HG02759 (cell line): ENCODE results near the gene MPV17L.
"Not testable (repeated sequence)": the region's sequence is repeated elsewhere in the genome, so short reads cannot be mapped to it uniquely, and the experiment has no call there.

Experiments used
- ATAC-seq: cut with Tn5 transposase; IDR thresholded peaks from one replicate; pipeline ENCODE4 v1.9.1; 2021; ENCODE audit warnings: mild to moderate bottlenecking, moderate library complexity; ENCODE audit not compliant: unreplicated experiment

MPV17L gene

DNA sequence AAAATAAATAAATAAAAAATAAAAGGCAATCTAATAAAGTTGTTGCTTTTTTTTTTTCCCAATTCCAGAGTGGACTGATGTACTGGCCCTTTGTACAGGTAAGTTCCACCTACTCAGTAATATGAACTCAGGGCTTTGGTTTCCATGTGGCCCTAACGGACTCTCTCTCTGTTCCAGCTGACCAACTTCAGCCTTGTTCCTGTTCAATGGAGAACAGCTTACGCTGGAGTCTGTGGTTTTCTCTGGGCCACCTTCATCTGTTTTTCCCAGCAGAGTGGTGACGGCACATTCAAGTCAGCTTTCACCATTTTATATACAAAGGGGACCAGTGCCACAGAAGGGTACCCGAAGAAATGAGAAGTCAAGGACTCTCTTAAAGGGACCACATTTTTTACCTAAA, 12.2 kb downstream of the MPV17L start:
- ATAC-seq, result not testable (repeated sequence)

DNA sequence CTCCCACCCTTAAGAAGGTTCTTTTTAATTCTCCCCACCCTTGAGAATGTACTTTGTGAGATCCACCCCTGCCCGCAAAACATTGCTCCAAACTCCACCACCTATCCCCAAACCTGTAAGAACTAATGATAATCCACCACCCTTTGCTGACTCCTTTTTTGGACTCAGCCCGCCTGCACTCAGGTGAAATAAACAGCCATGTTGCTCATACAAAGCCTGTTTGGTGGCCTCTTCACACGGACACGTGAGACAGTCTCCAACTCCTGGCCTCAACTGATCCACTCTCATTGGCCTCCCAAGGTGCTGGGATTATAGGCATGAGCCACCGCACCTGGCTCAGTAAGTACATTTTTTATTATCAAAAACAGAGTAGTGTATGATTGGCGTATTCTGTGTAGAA, 13.9 kb downstream of the MPV17L start:
- ATAC-seq, result not testable (repeated sequence)

DNA sequence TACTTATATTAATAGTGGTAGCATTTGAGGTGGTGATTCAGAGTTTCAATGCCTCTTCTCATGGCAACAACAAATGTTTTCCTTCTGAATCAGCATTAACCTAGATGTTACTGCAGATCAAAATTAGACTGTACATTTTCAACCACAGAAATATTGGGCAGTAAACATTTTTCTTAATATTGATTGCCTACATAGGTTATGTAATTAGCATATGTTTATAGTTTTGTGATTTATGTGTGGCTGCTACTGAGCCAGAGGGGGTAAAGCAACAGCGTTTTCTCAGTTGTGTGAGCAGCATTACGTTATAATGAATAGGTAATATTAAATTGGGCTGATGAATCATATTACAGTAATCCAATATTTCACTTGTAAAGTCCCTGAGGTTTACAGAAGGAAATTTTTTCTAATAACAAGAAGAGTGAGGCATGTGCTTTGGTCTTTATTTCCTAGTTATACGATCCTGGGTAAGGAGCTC, 20.0 kb downstream of the MPV17L start:
- ATAC-seq, result no peak

DNA sequence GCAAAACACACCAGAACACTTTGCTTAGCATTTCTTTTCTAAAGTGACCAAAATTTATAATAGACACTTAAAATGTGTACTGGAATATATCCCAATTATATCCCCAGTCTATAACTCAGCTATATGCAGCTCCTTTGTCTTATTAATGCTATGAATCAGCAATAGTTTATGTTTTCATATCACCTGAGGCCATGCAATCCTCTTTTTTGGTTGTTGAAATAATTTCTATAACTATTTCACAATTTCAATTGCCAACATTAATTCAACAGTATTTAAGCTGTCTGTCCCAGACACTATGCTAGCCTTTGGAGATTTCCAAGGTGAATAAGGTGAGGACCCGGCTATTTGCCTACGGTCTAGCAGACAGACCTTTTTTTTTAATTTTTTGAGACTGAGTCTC, 21.6 kb downstream of the MPV17L start:
- ATAC-seq, result no peak

DNA sequence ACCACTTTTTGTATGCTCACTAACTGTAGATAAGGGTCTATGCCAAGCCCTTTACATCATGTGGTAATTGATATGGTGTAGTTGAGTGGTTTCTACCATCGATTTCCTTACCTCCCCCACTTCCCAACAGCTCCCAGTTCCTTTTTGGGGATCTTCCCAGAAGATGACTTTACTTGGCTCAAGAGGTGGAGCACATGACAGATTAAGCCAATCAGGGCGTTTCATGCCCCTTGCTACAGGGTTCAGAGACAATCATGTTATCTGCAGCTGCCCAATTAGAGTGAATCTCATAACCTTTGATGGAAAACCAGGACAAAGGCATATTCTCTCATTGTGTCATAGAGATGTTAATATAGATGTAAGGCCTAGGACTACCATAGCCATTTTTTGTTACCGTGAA, 22.7 kb downstream of the MPV17L start:
- ATAC-seq, result no peak

DNA sequence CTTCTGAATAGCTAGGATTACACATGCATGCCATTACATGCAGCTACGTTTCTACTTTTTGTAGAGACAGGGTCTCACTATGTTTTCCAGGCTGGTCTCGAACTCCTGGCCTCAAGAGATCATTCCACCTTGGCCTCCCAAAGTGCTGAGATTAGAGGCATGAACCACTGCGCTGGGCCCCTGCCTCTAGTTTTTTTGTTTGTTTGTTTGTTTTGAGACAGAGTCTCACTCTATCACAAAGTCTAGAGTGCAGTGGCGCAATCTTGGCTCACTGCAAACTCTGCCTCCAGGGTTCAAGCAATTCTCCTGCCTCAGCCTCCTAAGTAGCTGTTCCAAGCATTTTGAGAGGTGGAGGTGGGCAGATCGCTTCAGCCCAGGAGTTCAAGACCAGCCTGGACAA, 26.1 kb downstream of the MPV17L start:
- not testable (repeated sequence) for ATAC-seq

DNA sequence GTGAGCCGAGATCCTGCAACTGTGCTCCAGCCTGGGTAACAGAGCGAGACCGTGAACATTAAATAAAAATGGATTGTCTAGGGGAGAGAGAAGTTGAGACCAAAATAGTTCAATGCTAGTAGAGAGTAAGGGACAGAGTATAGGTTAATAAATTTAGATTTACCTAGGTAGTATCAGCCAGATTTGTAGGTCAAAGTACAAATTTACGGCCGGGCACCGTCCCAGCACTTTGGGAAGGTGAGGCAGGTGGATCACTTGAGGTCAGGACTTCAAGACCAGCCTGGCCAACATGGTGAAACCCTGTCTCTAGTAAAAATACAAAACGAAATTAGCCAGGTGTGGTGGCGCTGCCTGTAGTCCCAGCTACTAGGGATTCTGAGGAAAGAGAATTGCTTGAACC, 26.7 kb downstream of the MPV17L start:
- ATAC-seq, result no peak

DNA sequence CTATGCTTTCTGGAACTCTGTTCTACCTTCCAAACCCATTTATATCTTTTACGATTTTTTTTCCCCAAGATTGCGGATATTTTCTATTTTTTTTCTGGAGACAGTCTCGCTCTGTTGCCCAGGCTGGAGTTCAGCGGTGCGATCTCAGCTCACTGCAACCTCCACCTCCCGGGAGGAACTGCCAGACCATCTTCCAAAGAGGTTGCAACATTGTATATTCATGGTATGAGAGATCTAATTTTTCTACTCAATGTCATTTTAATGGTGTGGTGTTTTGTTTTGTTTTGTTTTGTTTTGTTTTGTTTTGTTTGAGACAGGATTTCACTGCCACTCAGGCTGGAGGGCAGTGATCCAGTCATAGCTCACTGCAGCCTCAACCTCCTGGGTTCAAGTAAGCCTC, 30.3 kb downstream of the MPV17L start:
- ATAC-seq, result no peak

DNA sequence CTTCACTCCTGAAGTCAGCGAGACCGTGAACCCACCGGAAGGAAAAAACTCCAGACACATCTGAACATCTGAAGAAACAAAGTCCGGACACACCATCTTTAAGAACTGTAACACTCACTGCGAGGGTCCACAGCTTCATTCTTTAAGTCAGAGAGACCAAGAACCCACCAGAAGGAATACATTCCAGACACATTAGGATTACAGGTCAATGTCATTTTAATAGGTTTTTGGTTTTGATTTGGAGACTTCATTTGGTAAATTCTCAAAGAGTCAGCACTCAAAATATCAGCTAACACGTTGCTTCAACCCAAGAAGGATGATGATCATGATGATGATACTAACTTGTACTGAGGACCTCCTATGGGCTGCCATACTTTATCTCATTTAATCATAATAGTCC, 31.2 kb downstream of the MPV17L start:
- no peak for ATAC-seq

DNA sequence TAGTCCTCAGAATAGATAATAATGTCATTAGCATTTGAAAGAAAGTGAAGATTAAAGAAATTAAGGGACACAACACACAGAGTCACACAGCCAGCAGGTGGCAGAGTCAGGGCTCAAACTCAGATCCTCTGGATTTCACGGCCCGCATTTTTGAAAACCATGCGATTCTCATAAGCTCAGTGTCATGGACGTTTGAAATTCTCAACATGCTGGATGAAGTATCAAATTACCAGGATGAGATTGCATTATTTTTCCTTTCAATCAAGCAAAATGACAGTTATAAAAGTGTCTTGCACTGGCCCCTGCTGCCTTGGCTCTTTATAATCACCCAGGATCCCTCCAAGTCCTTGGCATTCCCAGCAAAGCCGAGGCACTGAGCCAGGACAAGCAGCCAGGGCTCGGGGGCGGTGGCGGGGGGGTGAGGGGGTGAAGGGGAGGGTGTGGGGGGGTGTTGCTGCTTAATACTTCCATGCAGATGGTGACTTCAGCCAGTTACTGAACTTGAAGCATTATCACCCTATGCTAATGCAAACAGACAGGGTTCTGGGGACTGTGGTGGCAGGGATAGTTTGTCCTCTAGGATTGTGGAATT, 32.2 kb downstream of the MPV17L start:
- no peak for ATAC-seq

DNA sequence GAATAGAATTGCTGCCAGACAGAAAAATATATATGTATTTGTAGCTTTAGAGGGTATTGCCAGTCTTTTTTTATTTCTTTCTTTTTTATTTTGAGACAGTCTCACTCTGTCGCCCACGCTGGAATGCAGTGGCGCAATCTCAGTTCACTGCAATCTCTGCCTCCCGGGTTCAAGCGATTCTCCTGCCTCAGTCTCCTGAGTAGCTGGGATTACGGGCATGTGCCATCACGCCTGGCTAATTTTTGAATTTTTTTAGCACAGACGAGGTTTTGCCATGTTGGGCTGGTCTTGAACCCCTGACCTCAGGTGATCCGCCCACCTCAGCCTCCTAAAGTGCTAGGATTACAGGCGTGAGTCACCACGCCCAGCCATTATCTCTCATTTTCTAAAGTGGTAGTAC, 35.3 kb downstream of the MPV17L start:
- not testable (repeated sequence) for ATAC-seq

DNA sequence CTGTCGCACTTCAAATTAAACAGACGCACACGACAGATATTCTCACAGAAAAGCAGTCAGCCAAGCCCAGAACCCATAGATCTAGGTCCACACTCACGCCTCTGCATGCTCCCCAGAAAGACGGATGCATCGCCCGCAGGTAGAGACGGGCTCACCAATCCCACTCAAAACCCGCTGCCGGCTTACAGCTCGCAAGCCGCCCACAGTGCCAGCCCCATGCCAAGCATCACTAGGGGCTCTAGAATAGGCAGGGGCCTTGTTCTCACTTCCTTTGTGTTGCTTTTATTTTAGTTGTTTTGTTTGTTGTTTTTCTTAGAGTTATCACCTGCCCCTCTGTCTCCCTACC, 38.5 kb downstream of the MPV17L start:
- ATAC-seq, result no peak

DNA sequence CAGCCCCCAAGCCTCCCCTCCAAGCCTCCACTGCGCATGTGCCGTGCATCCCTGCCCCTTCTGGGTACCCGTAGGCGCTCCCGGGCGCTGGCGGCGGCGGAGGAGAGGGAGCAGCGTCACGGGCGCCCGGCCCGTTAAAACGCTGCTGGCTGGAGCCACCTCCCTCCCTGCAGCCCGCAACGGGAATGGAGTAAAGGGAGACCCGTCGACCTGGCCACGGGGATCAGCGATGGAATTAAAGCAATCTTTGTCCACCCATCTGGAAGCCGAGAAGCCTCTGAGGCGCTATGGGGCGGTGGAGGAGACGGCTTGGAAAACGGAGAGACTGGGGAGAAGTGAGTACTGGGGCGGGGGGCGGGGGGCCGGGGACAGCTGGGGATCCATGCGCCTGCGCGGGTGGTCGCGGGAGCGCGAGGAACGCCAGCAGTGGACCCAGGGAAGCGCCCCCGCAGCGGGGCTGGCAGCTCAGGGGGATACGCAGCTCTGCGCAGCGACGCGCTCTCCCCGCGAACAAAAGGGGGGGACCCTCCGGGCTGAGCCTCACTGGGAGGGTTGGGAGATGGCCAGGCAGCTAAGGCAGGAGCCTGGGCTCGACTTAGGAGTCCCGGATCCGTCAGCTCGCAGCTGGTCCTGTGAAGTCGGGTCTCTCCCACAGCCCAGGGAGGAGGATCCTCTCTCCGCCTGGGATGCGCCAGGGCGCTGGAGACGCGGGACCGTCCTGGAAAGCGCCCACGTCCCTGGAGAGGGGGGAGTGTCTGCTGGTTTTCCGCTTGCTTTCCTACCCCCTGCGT, 39.1 kb downstream of the MPV17L start, which contains the start of gene BMERB1:
Gene BMERB1, plus strand, starts transcription at position 164 of the 791 bp plus-strand sequence. Its CDS starts 66 bp downstream, at position 230.
- no peak for ATAC-seq

DNA sequence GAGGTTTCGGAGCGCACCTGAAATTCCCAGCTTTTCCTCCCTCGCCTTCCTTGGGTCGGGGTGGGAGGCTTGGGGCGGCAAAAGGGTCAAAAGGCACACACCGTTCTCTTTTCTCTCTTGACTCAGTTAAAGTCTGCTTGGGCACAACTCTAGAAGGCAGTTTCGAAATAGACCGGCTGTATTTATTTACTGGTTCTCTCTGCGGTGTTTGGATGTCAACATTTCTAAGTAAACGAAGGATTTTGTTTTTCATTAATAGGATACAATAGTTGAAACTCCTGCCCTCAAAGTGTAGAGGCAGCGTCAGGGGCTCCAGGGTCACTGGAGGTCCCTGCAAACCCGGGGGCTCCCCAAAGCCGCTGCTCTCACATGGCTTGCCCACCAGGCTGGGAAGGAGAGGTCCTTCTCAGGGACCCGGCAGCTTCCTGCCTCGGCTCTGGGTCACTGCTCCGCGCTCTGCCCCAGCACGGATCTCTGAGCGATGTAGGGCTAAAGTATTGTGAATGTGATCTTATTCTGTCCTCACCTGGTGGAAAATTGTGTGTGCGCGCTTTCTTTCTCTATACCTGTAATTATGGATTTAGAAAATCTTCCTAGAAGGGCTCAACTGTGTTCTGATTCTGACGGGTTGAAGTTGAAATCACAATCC, 39.8 kb downstream of the MPV17L start:
- ATAC-seq, result no peak

DNA sequence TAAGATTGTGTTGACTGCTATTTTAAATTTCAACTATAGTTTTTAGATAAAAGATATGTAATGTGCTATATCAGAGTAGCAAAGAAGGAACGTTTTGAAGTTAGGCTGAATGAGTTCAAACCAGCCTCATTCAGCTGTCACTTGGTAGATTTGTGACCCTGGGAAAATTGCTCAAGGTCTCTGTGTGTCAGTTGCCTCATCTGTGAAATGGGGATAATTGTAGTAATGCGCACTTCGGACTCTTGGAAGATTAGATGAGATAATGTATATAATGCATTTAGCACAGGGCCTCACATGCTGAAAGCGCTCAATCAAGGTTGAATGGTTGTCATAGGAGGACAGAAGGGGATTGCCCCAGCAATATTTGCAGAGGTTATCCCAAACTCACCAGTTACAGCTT, 43.5 kb downstream of the MPV17L start:
- ATAC-seq, result no peak

DNA sequence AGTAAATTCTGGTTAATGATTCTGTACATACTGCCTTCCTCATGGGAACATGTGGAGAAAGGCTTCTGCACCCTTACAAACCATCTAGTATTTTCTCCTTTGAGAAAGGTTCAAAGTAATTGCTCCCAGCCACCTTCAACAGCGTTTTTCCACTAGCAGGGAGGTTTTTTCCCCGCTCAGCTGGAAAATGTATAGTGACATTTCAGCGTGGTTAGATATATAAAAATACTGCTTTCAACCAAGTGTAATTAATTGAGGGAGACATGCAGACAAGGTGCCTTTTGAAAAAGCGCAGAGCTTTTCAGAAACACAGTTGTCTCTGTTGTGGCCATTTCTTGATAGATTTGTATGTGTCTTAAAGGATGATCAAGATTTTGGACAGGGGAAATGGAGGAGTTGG, 44.0 kb downstream of the MPV17L start:
- ATAC-seq, result no peak

DNA sequence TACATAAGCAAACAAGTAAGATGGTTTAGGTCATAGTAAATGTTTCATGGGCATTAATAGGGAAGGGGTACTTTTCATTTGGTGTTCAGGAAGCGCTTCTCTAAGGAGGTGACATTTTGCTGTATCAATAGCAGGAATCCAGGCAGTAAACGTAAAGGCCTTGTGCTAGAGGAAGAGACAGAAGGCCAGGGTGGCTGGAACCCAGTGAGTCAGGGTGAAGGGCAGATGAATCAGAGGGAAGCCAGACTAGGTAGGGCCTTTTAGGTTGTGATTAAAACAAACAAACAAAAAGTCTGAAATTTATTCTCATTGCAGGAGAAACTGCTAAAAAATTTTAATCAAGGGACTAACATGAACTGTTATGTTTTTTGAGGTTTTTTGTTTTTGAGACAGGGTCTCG, 45.3 kb downstream of the MPV17L start:
- no peak for ATAC-seq

DNA sequence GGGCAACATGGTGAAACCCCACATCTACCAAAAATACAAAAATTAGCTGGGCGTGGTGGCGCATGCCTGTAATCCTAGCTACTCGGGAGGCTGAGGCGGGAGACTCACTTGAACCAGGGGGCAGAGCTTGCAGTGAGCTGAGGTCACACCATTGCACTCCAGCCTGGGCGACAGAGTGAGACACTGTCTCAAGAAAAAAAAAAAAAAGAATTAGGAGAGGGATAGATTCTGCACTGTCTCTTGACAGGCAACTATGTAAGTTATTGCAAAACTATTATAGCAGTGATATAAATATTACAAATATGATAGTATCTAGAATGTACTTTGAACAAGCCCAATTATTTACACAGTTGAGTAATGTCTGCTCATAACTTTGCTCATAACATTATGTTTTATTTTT, 46.6 kb downstream of the MPV17L start:
- ATAC-seq, result not testable (repeated sequence)

DNA sequence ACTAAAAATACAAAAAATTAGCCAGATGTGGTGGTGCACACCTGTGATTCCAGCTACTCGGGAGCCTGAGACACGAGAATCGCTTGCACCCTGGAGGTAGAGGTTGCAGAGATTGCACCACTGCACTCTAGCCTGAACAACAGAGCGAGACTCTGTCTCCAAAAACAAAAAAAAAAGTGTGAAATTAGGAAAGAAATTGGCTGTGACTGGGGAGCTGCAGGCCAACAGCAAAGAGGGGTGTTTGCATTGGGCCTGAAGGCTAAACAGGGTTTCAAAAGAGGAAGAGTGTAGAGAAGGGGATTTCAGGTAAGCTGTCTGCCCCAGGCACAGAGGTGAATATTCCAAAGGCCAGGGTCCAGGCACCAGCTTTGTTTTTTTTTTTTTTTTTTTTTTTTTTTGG, 48.2 kb downstream of the MPV17L start:
- ATAC-seq, result no peak

DNA sequence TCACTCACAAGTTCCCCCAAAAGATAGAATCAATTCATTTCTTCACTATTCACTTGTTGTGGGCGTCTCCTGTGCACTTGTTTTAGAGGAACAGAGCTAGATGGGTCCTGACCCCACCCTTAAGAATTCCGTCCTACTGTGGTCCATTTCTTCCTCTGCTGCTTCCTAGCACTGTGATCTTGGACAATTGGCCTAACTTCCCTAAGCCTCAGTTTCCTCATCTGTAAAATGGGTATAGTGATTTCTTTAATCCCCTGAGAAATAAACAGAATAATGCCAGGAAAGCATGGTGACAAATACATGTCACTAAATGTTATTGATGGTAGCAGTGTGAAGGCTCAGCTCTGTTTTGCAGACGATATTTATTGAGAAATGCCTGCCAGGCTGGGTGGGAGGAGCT, 48.7 kb downstream of the MPV17L start:
- ATAC-seq, result no peak

DNA sequence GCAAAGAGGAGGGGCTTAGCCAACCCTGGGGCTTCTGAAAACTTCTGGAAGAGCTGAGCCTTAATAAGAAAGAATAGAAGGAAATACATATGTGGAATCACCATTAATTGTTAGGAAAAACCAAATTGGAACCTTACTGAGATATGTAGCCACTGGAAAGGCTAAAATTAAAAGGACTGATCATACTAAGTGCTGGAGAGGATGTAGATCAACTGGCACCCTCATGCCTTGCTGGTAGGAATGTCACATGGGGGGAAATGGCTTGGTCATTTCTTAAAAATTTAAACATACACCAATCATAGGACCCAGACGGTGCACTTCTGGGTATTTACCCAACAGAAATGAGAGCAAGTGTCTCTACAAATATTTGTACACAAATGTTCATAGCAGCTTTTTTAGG, 49.9 kb downstream of the MPV17L start:
- ATAC-seq, result no peak

DNA sequence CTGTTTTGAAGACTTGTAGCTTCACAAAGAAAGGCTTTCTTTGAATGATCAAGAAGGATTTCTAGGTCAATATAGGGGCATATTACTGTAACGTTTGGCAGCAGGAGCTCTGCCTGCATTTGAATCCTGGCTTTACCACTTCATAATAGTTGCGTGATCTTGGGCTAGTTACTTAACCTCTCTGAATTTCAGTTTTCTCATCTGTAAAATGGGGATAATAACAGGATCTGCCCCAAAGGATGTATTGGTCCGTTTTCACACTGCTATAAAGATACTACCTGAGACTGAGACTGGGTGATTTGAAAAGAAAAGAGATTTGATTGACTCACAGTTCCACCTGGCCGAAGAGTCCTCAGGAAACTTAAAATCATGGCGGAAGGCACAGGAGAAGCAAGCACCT, 51.3 kb downstream of the MPV17L start:
- ATAC-seq, result no peak
